Suprapubic skin (tissue), 4 donors: ENCODE measurements around the gene TMEM150C. TPM values are rescaled to one million over a fixed set of nuclear protein-coding genes. Genes with fewer than 3 reads are reported as not detected.

Source experiments
- DNase-seq, 2 donors: peaks; one replicate each; pipeline ENCODE4 v3.0.0-alpha.2; 2019; ENCODE audit warnings: low spot score in 2 of 2
- H3K27ac ChIP-seq: fragments of 200-600 bp; sonication (generic); one replicate; pipeline ENCODE4 v1.5.1; 2019
- H3K27me3 ChIP-seq: fragments of 200-600 bp; sonication (generic); one replicate; pipeline ENCODE4 v1.5.1; 2019
- H3K36me3 ChIP-seq: fragments of 200-600 bp; sonication (generic); one replicate; pipeline ENCODE4 v1.5.1; 2019
- H3K4me1 ChIP-seq: fragments of 200-600 bp; sonication (generic); one replicate; pipeline ENCODE4 v1.5.1; 2019
- H3K4me3 ChIP-seq: fragments of 200-600 bp; sonication (generic); one replicate; pipeline ENCODE4 v1.5.1; 2019; ENCODE audit warnings: mild to moderate bottlenecking
- H3K9me3 ChIP-seq: fragments of 200-600 bp; sonication (generic); one replicate; pipeline ENCODE4 v1.5.1; 2019
- EP300 ChIP-seq: sonication (generic); formaldehyde crosslinking; IDR thresholded peaks from one replicate; pipeline ENCODE4 v1.6.1; 2017; ENCODE audit warnings: antibody characterized with exemption
- POLR2A ChIP-seq, 2 donors: fragments of 450-650 bp; IDR thresholded peaks; one replicate each; pipeline ENCODE4 v1.6.1; 2017; ENCODE audit warnings: antibody characterized with exemption in 2 of 2, mild to moderate bottlenecking in 2 of 2, moderate library complexity in 2 of 2
- POLR2AphosphoS5 ChIP-seq, 3 donors: sonication (generic); formaldehyde crosslinking; IDR thresholded peaks; one replicate each; pipeline ENCODE4 v1.6.1; 2017; ENCODE audit warnings: antibody characterized with exemption in 3 of 3
- WGBS: methylation state at CpG from one replicate; pipeline ENCODE4 v1.1.5; 2018; 5-methylcytosine and 5-hydroxymethylcytosine counted together
- total RNA-seq, 4 donors: library from RNA; depleted of rRNA; stranded (reverse); fragments of >200 nt; gene quantifications; one replicate each; pipeline ENCODE4 v1.1.0, GENCODE V29; 2016
- TF ChIP-seq, protein P1 (sequence below), 2 donors: fragments of 200-600 bp in 1 of 2; fragments of 450-650 bp in 1 of 2; sonication (generic) in 1 of 2; IDR thresholded peaks; one replicate each; pipeline ENCODE4 v1.5.1; 2016 to 2019; ENCODE audit warnings: antibody characterized with exemption in 2 of 2, mild to moderate bottlenecking in 1 of 2, moderate library complexity in 1 of 2

Gene TMEM150C
- total RNA-seq, 4 donors from 2014 or later, result 3.2 to 10.7 (median 8.7) TPM

DNA sequence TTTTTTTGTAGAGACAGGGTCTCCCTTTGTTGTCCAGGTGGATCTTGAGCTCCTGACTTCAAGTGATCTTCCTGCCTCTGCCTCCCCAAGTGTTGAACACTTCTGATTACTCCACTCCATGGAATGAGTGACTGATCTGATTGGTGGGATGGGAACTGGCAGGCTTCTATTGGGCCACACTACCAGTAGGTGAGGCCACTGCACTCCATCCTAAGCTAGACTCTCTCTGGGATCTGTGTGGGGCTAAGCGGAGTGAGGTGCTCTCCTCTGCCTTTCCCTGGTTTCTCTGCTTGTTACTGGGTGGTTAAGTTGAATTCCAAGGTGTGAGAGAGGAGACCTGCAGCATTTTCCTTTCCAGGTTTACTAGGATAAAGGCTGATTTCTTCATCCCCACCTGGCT lies 72.7 kb downstream of the TMEM150C start:
- H3K27ac ChIP-seq, result no peak overlapping the region
- 91% methylated on average over 1 of the region's 1 CpG for WGBS
- H3K4me3 ChIP-seq, result no peak overlapping the region
- no peak for DNase-seq
- TF ChIP-seq, protein P1, sequence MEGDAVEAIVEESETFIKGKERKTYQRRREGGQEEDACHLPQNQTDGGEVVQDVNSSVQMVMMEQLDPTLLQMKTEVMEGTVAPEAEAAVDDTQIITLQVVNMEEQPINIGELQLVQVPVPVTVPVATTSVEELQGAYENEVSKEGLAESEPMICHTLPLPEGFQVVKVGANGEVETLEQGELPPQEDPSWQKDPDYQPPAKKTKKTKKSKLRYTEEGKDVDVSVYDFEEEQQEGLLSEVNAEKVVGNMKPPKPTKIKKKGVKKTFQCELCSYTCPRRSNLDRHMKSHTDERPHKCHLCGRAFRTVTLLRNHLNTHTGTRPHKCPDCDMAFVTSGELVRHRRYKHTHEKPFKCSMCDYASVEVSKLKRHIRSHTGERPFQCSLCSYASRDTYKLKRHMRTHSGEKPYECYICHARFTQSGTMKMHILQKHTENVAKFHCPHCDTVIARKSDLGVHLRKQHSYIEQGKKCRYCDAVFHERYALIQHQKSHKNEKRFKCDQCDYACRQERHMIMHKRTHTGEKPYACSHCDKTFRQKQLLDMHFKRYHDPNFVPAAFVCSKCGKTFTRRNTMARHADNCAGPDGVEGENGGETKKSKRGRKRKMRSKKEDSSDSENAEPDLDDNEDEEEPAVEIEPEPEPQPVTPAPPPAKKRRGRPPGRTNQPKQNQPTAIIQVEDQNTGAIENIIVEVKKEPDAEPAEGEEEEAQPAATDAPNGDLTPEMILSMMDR (IDR thresholded peaks at IDR 0.05), result no peak
- TF ChIP-seq EP300, result no peak
- no peak for TF ChIP-seq POLR2A (IDR thresholded peaks at IDR 0.05)
- TF ChIP-seq POLR2AphosphoS5 (IDR thresholded peaks at IDR 0.05), result no peak
- no peaks in the 10 kb centered on the region for H3K9me3 ChIP-seq
- H3K4me1 ChIP-seq, result no peaks in the 10 kb centered on the region
- no peaks in the 10 kb centered on the region for H3K27me3 ChIP-seq
- H3K36me3 ChIP-seq, result no peaks in the 10 kb centered on the region

DNA sequence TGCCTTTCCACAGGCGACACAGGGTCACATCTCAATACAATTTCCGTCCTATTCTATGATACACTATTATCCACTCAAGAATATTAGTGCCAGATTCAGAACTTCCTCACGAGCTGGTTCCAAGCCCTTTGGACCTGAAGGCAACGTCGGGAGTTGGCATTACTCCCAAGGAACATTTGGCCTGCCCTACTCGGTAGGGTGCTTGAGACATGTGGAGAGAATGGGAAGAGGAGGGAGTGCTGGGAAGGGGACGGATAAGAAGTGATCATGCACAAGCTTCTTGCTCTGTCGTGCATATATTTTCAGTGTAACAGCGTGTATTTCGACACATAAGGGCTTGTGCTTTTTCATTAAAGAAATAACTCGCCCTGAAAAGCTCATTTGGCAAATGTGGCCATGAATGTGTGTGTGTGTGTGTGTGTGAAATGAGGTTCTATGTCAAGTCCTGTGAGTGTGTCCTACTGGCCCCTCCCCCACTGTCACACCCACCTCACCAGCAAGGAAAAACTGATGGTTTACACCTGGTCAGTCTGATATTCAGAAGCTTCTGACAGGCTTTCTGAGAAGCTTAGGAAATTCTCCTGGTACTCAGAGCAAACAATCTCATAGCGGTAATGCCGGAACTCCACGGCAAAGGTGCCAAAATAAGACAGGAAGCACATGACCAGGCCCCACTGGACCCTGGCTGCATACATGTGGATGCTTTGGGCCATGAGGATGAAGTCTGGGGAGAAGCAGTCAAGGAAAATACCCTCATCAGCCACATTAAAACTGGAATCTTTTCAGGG lies 76.6 kb downstream of the TMEM150C start:
- no peaks in the 10 kb centered on the region for H3K27me3 ChIP-seq
- no peaks in the 10 kb centered on the region for H3K4me1 ChIP-seq
- H3K4me3 ChIP-seq, result no peak overlapping the region
- H3K27ac ChIP-seq, result no peak overlapping the region
- H3K9me3 ChIP-seq, result no peaks in the 10 kb centered on the region
- DNase-seq, result no peak
- TF ChIP-seq POLR2AphosphoS5 (IDR thresholded peaks at IDR 0.05) (no peak), POLR2A (IDR thresholded peaks at IDR 0.05) (no peak), EP300 (no peak)
- TF ChIP-seq, protein P1 (IDR thresholded peaks at IDR 0.05), result no peak
- H3K36me3 ChIP-seq, result no peaks in the 10 kb centered on the region
- WGBS, result 64% methylated on average over 14 of the region's 14 CpGs

DNA sequence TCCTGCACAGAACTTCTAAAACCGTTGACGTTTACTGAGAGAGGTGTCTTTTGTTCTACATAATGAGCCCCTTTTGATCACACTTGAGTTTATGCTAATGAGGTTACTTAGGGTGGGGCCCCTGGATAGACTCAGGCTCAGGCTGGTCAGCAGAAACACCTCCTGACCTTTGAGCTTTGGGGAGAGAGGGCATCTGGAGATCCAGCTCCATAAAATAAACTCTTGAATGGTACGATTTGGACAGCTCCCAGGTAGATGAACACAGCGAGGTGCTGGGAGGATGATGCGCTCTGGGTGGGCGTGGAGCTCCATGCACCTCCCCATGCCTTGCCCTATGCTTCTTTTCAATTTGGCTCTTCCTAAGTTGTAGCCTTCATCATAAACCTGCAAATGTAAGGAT lies 79.4 kb downstream of the TMEM150C start:
- TF ChIP-seq POLR2A (IDR thresholded peaks at IDR 0.05), result no peak
- TF ChIP-seq, protein P1 (IDR thresholded peaks at IDR 0.05), result no peak
- TF ChIP-seq EP300, result no peak
- no peak for TF ChIP-seq POLR2AphosphoS5 (IDR thresholded peaks at IDR 0.05)
- no peak overlapping the region for H3K27ac ChIP-seq
- 81% methylated on average over 6 of the region's 6 CpGs for WGBS

DNA sequence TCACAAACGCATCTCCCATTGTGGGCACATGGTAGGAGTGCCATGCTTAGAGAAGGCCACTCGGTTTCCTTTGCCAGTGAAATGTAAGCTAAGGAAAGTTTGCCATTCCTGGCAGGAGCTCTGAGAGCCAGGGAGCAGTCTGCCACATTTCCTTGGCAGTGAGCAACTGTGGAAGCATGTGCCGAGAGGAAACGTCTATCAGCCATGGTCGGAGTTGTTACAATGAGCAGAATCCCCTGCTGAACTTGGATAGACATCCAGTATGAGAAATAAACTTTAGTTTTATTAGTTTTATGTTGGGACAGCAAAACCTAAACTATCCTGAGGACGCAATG lies 80.3 kb downstream of the TMEM150C start:
- Histone ChIP-seq H3K27ac (no peak overlapping the region), H3K36me3 (no peaks in the 10 kb centered on the region), H3K4me1 (no peaks in the 10 kb centered on the region), H3K4me3 (no peak overlapping the region), H3K27me3 (no peaks in the 10 kb centered on the region), H3K9me3 (no peaks in the 10 kb centered on the region)
- WGBS, result 75% methylated on average over 6 of the region's 6 CpGs
- no peak for DNase-seq
- no peak for TF ChIP-seq POLR2AphosphoS5 (IDR thresholded peaks at IDR 0.05)
- TF ChIP-seq EP300, result no peak
- TF ChIP-seq, protein P1 (IDR thresholded peaks at IDR 0.05), result no peak
- no peak for TF ChIP-seq POLR2A (IDR thresholded peaks at IDR 0.05)

More for the DNA sequence above, 79.4 kb downstream of the TMEM150C start:
- no peak for DNase-seq
- no peak overlapping the region for H3K4me3 ChIP-seq
- H3K9me3 ChIP-seq, result no peaks in the 10 kb centered on the region
- H3K27me3 ChIP-seq, result no peaks in the 10 kb centered on the region
- no peaks in the 10 kb centered on the region for H3K4me1 ChIP-seq
- no peaks in the 10 kb centered on the region for H3K36me3 ChIP-seq

DNA sequence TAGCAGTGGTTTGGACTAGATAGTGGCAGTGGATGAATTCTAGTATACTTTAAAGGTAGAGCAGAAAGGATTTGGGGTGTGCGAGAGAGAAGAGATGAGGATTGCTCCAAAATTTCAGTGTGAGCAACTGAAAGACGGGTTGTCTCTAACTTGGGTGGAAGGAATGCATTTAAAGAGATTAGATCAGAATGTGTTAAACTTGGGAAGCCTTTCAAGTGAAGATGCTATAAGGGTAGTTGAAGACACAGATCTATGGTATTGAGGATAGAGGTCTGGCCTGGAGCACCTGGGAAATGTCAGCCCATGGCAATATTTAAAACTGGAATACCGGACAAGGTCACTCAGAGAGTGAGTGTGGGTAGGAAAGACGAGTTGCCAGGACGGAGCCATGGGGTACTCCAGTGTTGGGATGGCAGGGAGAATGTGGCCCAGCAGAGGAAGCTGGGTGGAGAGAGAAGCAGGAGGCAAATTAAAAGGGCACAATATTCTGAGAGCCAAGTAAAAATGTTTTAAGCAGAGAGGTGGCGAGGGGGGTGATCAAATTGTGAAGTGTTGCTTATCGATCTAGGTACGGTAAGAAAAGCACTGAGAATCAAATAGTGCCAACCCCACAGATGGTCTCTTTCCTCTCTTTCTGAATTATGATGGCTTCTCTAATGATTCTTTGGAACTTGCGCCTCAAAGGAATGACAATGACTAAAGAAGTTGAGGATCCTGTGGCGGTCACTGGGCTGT lies 80.8 kb downstream of the TMEM150C start:
- DNase-seq, result no peak
- Histone ChIP-seq H3K27ac (no peak overlapping the region), H3K9me3 (no peaks in the 10 kb centered on the region), H3K4me3 (no peak overlapping the region), H3K4me1 (no peaks in the 10 kb centered on the region), H3K36me3 (no peaks in the 10 kb centered on the region), H3K27me3 (no peaks in the 10 kb centered on the region)
- TF ChIP-seq POLR2A (IDR thresholded peaks at IDR 0.05) (no peak), POLR2AphosphoS5 (IDR thresholded peaks at IDR 0.05) (no peak), EP300 (no peak)
- TF ChIP-seq, protein P1 (IDR thresholded peaks at IDR 0.05), result no peak
- 96% methylated on average over 10 of the region's 10 CpGs for WGBS
